Smooth muscle cell (in vitro differentiated cells): Measurements from ENCODE around the gene CERK. TPM values are rescaled to one million over a fixed set of nuclear protein-coding genes. Genes with fewer than 3 reads are reported as not detected.
A peak's percentile ranks its signal among the peaks of the same experiment; 100 is the strongest.

ENCODE experiments used
- DNase-seq: peaks from one replicate; lab custom pipeline; 2025; ENCODE audit not compliant: unreplicated experiment; lab: John Stamatoyannopoulos, UW
- H2AFZ ChIP-seq: fragments of 200-600 bp; sonication (generic); 2 replicates; pipeline ENCODE4 v1.6.0; 2016; ENCODE audit warnings: antibody characterized with exemption, low read depth, mild to moderate bottlenecking
- H3F3A ChIP-seq: fragments of 200-600 bp; sonication (generic); 2 replicates; pipeline ENCODE4 v1.6.0; 2017; ENCODE audit warnings: antibody characterized with exemption, low read depth
- H3K27ac ChIP-seq: fragments of 200-600 bp; sonication (generic); 2 replicates; pipeline ENCODE4 v1.5.1; 2016; ENCODE audit warnings: low read depth, mild to moderate bottlenecking
- H3K27me3 ChIP-seq: fragments of 200-600 bp; sonication (generic); 2 replicates; pipeline ENCODE4 v1.6.1; 2016; ENCODE audit warnings: low read depth, mild to moderate bottlenecking
- H3K36me3 ChIP-seq: fragments of 200-600 bp; sonication (generic); 2 replicates; pipeline ENCODE4 v1.5.1; 2016; ENCODE audit warnings: low read depth
- H3K4me1 ChIP-seq: fragments of 200-600 bp; sonication (generic); 2 replicates; pipeline ENCODE4 v1.5.1; 2016; ENCODE audit warnings: low read depth
- H3K4me2 ChIP-seq: fragments of 200-600 bp; sonication (generic); 2 replicates; pipeline ENCODE4 v1.6.0; 2016; ENCODE audit warnings: mild to moderate bottlenecking
- H3K4me3 ChIP-seq: fragments of 200-600 bp; sonication (generic); 2 replicates; pipeline ENCODE4 v1.5.1; 2016; ENCODE audit warnings: mild to moderate bottlenecking
- H3K79me2 ChIP-seq: fragments of 200-600 bp; sonication (generic); 2 replicates; pipeline ENCODE4 v1.6.0; 2016; ENCODE audit warnings: low read depth, mild to moderate bottlenecking
- H3K9ac ChIP-seq: fragments of 200-600 bp; sonication (generic); 2 replicates; pipeline ENCODE4 v1.6.0; 2016; ENCODE audit warnings: low read depth
- H3K9me3 ChIP-seq: fragments of 200-600 bp; sonication (generic); replicated peaks from 2 replicates; pipeline ENCODE4 v1.5.1; 2016; ENCODE audit warnings: low read depth
- H4K20me1 ChIP-seq: fragments of 200-600 bp; sonication (generic); 2 replicates; pipeline ENCODE4 v1.6.0; 2016; ENCODE audit warnings: low read depth
- WGBS: methylation state at CpG from one replicate; pipeline ENCODE4 v1.1.7; 2016; ENCODE audit warnings: low lambda C conversion rate; 5-methylcytosine and 5-hydroxymethylcytosine counted together
- polyA plus RNA-seq: library from polyadenylated mRNA; unstranded; fragments of >200 nt; fragmentation: Nextera tagmentation; extraction: Ambion mirVana; gene quantifications from 2 replicates; pipeline ENCODE4 v1.2.1, GENCODE V29; 2016
- total RNA-seq: library from RNA; depleted of rRNA; stranded (reverse); fragments of >200 nt; gene quantifications from 2 replicates; pipeline ENCODE4 v1.2.3, GENCODE V29; 2014
- TF ChIP-seq, protein P1 (sequence below): fragments of 200-600 bp; sonication (generic); IDR thresholded peaks from 2 replicates; pipeline ENCODE4 v1.5.1; 2017; ENCODE audit warnings: borderline replicate concordance, mild to moderate bottlenecking, antibody characterized with exemption; ENCODE audit not compliant: insufficient read depth, poor library complexity, severe bottlenecking

The CERK gene
- total and polyA plus RNA-seq, 2 experiments from 2014 or later = 25.4 to 25.6 TPM

DNA sequence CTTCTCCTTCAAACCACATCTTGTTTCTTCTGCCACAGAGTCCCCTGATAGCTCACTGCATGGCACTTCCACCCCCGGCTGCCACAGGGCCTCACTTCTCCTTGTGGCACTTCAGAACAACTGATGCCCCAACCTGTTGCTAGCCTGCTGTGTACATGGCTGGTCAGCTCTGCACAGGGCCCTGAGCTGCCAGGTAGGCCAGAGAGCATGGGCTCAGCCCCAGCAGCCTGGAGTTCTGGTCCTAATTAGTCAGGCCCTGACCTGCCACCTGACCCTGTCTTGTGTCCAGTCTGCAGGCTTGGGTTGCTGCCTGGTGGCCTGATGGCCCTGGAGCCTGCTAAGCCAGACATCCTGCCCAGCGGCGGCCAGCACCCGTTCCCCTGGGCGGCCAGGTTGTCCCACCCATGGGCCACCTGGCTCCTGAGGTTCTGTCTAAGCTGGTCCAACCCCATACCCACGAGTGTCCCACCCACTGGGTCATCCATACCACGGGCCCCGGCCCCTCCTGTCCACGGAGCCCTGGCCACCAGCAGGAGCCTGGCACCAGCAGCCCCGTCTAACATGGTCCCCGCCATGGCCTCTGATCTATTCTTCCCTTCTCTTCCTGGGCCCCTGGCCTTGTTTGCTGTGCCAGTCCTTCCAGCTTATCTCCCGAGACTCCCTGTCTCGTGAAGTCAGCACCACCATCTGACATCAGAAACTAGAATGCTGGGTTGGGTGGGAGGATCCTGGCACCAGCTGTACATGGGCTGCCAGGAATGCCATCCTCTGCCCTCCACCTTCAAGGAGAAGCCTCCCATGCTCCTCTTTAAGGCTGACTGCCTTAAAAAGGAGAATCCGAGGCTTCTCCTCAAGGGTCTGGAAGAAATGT is 3.1 kb upstream of the CERK start:
- H3K9ac ChIP-seq = no peak overlapping the region
- H3K9me3 ChIP-seq = no peaks in the 10 kb centered on the region
- H3K36me3 ChIP-seq = no peaks in the 10 kb centered on the region
- no peaks in the 10 kb centered on the region for H3F3A ChIP-seq
- H3K79me2 ChIP-seq = peaks cover 24% of the 10 kb centered on the region
- WGBS = 89% methylated on average over 14 of the region's 14 CpGs
- H2AFZ ChIP-seq = no peak overlapping the region
- H4K20me1 ChIP-seq = peaks cover 14% of the 10 kb centered on the region
- DNase-seq = no peak
- no peak overlapping the region for H3K27ac ChIP-seq
- no peak overlapping the region for H3K4me2 ChIP-seq
- H3K4me1 ChIP-seq = peaks cover 10% of the 10 kb centered on the region
- no peak overlapping the region for H3K4me3 ChIP-seq
- TF ChIP-seq, protein P1, sequence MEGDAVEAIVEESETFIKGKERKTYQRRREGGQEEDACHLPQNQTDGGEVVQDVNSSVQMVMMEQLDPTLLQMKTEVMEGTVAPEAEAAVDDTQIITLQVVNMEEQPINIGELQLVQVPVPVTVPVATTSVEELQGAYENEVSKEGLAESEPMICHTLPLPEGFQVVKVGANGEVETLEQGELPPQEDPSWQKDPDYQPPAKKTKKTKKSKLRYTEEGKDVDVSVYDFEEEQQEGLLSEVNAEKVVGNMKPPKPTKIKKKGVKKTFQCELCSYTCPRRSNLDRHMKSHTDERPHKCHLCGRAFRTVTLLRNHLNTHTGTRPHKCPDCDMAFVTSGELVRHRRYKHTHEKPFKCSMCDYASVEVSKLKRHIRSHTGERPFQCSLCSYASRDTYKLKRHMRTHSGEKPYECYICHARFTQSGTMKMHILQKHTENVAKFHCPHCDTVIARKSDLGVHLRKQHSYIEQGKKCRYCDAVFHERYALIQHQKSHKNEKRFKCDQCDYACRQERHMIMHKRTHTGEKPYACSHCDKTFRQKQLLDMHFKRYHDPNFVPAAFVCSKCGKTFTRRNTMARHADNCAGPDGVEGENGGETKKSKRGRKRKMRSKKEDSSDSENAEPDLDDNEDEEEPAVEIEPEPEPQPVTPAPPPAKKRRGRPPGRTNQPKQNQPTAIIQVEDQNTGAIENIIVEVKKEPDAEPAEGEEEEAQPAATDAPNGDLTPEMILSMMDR = no peak
- no peaks in the 10 kb centered on the region for H3K27me3 ChIP-seq

DNA sequence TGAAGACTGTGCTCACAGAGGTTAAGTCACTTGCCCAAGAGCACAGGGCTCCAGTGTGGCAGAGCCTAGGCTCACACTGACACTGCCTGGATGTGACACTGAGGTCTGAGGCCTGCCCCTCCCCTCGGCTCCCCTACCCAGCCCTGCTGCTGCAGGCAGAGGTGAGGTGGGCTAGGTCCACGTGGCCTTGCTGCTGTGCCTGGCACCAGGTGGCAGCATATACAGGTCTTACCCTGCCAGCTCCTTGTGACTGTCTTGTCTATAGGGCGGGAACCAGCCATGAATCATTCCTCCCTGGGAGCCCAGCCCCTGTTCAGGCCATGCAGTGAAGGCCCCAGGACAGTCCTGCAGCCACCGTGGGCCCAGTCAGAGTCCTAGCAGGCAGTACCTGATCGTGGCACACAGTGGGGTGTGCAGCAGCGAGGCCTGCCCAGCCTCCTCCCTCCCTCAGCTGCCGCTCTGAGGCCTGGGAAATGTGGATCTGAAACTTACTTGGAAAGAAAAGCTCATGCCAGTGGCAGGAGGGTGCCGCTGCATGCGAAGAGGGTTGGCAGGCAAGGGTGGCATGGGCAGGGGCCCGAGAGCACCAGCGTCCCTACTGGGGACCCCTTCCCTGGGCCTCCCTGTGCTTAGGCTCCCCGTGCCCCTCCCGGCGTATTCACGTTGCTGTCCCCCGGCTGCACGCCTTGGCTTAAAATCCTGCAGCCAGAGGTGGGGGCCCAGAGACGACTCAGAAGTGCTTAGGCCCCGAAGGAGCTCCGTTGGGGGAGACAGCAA is 1.2 kb upstream of the CERK start:
- H3K27me3 ChIP-seq = no peaks in the 10 kb centered on the region
- H3K79me2 ChIP-seq = peaks cover 42% of the 10 kb centered on the region
- no peak overlapping the region for H2AFZ ChIP-seq
- 76% methylated on average over 19 of the region's 20 CpGs for WGBS
- H3K36me3 ChIP-seq = no peaks in the 10 kb centered on the region
- DNase-seq = no peak
- peaks cover 15% of the 10 kb centered on the region for H3K4me1 ChIP-seq
- H3K4me2 ChIP-seq = peak overlapping the region; percentile 98
- peak overlapping the region; percentile 47 for H3K27ac ChIP-seq
- peak overlapping the region; percentile 91 for H3K4me3 ChIP-seq
- H3K9me3 ChIP-seq = no peaks in the 10 kb centered on the region
- H3K9ac ChIP-seq = no peak overlapping the region
- H4K20me1 ChIP-seq = peaks cover 33% of the 10 kb centered on the region
- no peaks in the 10 kb centered on the region for H3F3A ChIP-seq
- TF ChIP-seq, protein P1 = peak; percentile 18

DNA sequence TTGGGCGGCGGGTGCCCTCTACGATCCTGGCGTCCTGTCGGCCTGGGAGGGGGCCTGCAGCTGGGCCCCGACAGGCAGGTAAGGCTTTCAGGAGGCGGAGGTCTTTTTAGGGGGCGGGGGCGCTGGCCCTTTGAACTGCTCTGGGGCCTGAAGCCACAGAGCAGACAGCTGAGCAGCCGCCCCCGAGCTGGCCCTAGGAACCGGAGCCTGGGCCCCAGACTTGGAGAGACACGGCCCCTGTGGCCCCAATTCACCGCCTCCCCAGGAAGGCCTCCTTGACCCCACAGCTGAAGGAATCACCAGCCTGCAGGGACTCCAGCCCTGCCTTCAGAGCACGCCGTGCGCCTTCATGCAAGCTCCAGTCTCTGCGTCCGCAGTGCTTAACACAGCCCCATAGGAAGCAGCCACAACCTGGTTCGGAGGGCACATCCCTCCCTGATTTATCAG is 618 bp upstream of the CERK start:
- Histone ChIP-seq H3K36me3 (no peaks in the 10 kb centered on the region), H4K20me1 (peaks cover 39% of the 10 kb centered on the region), H3K79me2 (peaks cover 48% of the 10 kb centered on the region), H3F3A (no peaks in the 10 kb centered on the region), H3K9me3 (no peaks in the 10 kb centered on the region), H3K27ac (peak overlapping the region; percentile 47), H3K27me3 (no peaks in the 10 kb centered on the region), H2AFZ (peak overlapping the region; percentile 85), H3K9ac (peak overlapping the region; percentile 62), H3K4me1 (peaks cover 15% of the 10 kb centered on the region), H3K4me2 (peak overlapping the region; percentile 98), H3K4me3 (peak overlapping the region; percentile 91)
- no peak for DNase-seq
- TF ChIP-seq, protein P1 = no peak
- 21% methylated on average over 13 of the region's 20 CpGs for WGBS
